ENCODE results near the gene SLC2A13. TPM values are rescaled to one million over a fixed set of nuclear protein-coding genes. Genes with fewer than 3 reads are reported as not detected.
"Not testable (repeated sequence)": the region's sequence is repeated elsewhere in the genome, so short reads cannot be mapped to it uniquely, and the experiment has no call there.

SLC2A13 gene
- total and polyA plus RNA-seq, 4 experiments from 2014 or later = 2.3 to 6.1 (median 4.2) TPM

DNA sequence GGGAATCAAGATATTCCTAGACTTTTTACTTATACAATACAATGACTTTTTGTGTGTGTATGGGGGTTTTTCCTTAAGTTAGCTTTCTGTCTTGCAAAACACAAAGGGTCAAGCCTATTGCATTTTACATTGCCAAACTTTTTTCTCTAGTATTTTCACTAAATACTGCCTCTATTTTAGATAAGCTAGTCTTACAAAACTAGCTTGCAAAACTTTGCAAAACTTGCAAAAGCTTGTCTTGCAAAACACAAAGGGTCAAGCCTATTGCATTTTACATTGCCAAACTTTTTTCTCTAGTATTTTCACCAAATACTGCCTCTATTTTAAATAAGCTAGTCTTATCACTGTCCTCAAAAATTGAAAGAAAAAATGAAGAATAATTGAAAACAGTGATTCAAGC lies 183.3 kb downstream of the SLC2A13 start:
- H3K4me3 ChIP-seq (ENCODE audit: low read length in 2 of 2); CTCF ChIA-PET (ENCODE audit: partially characterized antibody): not testable (repeated sequence)

DNA sequence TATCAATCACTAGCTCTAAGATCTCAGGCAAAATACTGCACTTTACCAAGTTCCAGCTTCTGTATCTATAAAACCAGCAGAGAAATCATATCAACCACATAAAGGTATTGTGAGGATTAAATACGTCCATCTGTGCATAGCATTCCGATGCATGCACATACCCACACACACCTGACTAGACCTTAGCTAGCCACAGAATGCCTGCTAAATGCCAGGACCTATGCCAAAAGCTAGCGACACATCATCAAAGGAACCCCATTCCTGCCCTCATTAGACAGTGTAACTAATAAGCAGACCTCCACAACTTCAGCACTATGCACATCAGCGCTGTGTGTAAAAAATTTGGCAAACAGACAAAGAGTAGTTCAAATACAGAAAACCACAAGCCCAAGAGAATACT lies 185.2 kb downstream of the SLC2A13 start:
- intact Hi-C loops (cut with micrococcal nuclease) = no loop called here

More for the DNA sequence above, 183.3 kb downstream of the SLC2A13 start:
- H3K27ac ChIP-seq (ENCODE audit: low read depth, low read length); H3K9me3 ChIP-seq (ENCODE audit: control insufficient read depth in 1 of 2, low read length in 2 of 2); intact Hi-C loops (cut with micrococcal nuclease); H3K4me1 Mint-ChIP-seq; H3K36me3 Mint-ChIP-seq; H3K27me3 Mint-ChIP-seq; H3K36me3 ChIP-seq (ENCODE audit: insufficient read depth, low read length); H3K27me3 ChIP-seq (ENCODE audit: insufficient read depth, low read length); H3K9me3 Mint-ChIP-seq; H3K4me1 ChIP-seq (ENCODE audit: insufficient read depth, low read length); H3K4me3 Mint-ChIP-seq; POLR2A ChIA-PET (ENCODE audit: partially characterized antibody); DNase-seq; H3K27ac Mint-ChIP-seq: not testable (repeated sequence)

DNA sequence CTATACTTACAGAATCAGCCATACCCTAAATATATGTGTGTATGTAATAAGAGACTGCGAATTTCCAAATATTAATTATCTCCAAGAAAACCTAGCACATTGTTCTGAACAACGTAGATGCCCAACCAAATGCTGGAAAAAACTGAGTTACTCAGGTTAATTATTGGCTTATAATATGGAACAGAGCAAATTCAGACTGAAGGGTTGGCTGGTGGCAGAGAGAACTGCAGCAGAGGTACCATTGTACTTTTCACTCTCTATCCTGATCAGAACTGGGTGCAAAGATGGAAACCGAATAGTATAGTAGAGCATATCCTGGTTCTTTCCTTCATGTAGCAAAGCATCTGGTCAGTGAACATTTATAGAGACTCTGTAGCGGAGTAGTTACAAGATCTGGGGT lies 185.7 kb downstream of the SLC2A13 start:
- Mint-ChIP-seq H3K4me3 (no peak overlapping the region), H3K9me3 (no peaks in the 10 kb centered on the region), H3K4me1 (no peaks in the 10 kb centered on the region), H3K27me3 (no peaks in the 10 kb centered on the region), H3K36me3 (no peaks in the 10 kb centered on the region), H3K27ac (no peak overlapping the region)
- H3K4me3 ChIP-seq (ENCODE audit: low read length in 2 of 2) = no peak overlapping the region
- no peaks in the 10 kb centered on the region for H3K36me3 ChIP-seq (ENCODE audit: insufficient read depth, low read length)
- H3K9me3 ChIP-seq (ENCODE audit: control insufficient read depth in 1 of 2, low read length in 2 of 2) = no peaks in the 10 kb centered on the region
- ChIA-PET POLR2A (ENCODE audit: partially characterized antibody) (no interaction called here), CTCF (ENCODE audit: partially characterized antibody) (no interaction called here)
- no peaks in the 10 kb centered on the region for H3K27me3 ChIP-seq (ENCODE audit: insufficient read depth, low read length)
- DNase-seq = no peak
- intact Hi-C loops (cut with micrococcal nuclease) = no loop called here
- H3K27ac ChIP-seq (ENCODE audit: low read depth, low read length) = no peak overlapping the region
- no peaks in the 10 kb centered on the region for H3K4me1 ChIP-seq (ENCODE audit: insufficient read depth, low read length)

More for the DNA sequence above, 185.2 kb downstream of the SLC2A13 start:
- Histone ChIP-seq H3K36me3 (ENCODE audit: insufficient read depth, low read length) (no peaks in the 10 kb centered on the region), H3K4me3 (ENCODE audit: low read length in 2 of 2) (no peak overlapping the region), H3K27ac (ENCODE audit: low read depth, low read length) (no peak overlapping the region), H3K27me3 (ENCODE audit: insufficient read depth, low read length) (no peaks in the 10 kb centered on the region), H3K4me1 (ENCODE audit: insufficient read depth, low read length) (no peaks in the 10 kb centered on the region), H3K9me3 (ENCODE audit: control insufficient read depth in 1 of 2, low read length in 2 of 2) (no peaks in the 10 kb centered on the region)
- no peaks in the 10 kb centered on the region for H3K9me3 Mint-ChIP-seq
- no peaks in the 10 kb centered on the region for H3K4me1 Mint-ChIP-seq
- no peak overlapping the region for H3K27ac Mint-ChIP-seq
- no peaks in the 10 kb centered on the region for H3K27me3 Mint-ChIP-seq
- no peak overlapping the region for H3K4me3 Mint-ChIP-seq
- POLR2A ChIA-PET (ENCODE audit: partially characterized antibody) = no interaction called here
- DNase-seq = no peak
- no peaks in the 10 kb centered on the region for H3K36me3 Mint-ChIP-seq
- CTCF ChIA-PET (ENCODE audit: partially characterized antibody) = no interaction called here

DNA sequence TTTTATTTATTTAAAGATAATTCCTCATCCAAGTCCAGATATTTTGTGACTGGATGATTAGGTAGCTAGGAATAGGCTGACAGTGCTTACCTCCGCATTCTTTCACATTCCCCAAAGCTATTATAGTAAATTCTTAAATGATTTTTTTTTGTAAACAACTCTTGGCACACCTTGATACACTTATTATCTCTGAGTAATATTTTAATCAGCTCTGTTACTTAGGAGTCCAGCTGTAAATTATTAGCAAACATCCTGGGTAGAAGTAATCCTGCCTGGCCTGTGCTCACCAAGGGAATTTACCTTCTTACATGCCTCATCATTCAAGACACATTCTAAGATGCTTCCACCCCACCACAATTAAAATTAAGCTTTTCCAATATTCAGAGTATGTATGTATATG lies 186.1 kb downstream of the SLC2A13 start:
- Histone ChIP-seq H3K9me3 (ENCODE audit: control insufficient read depth in 1 of 2, low read length in 2 of 2) (no peaks in the 10 kb centered on the region), H3K27me3 (ENCODE audit: insufficient read depth, low read length) (no peaks in the 10 kb centered on the region), H3K27ac (ENCODE audit: low read depth, low read length) (no peak overlapping the region), H3K4me1 (ENCODE audit: insufficient read depth, low read length) (no peaks in the 10 kb centered on the region), H3K36me3 (ENCODE audit: insufficient read depth, low read length) (no peaks in the 10 kb centered on the region), H3K4me3 (ENCODE audit: low read length in 2 of 2) (no peak overlapping the region)
- Mint-ChIP-seq H3K4me1 (no peaks in the 10 kb centered on the region), H3K4me3 (no peak overlapping the region), H3K27me3 (no peaks in the 10 kb centered on the region), H3K27ac (no peak overlapping the region), H3K36me3 (no peaks in the 10 kb centered on the region), H3K9me3 (no peaks in the 10 kb centered on the region)
- CTCF ChIA-PET (ENCODE audit: partially characterized antibody) = no interaction called here
- intact Hi-C loops (cut with micrococcal nuclease) = no loop called here
- POLR2A ChIA-PET (ENCODE audit: partially characterized antibody) = no interaction called here
- no peak for DNase-seq

DNA sequence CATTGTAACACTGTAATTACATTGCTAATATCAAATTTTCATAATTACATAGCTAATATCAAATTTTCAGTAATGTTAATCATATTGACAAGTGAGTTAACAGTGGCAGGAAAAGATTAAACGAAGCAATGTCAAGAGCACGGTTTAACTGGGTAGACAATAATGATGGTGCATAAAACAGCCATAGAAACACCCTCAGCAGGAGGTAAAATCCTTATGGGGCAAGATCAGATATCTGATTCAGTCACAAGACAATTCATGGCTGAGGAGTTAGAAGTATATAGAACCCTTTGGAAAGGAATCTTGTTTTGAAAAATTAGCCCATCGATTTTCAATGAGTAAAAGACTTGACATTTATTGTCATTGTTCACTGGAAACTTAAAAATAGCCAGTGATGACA lies 190.6 kb downstream of the SLC2A13 start:
- ChIA-PET CTCF (ENCODE audit: partially characterized antibody) (no interaction called here), POLR2A (ENCODE audit: partially characterized antibody) (no interaction called here)
- no peaks in the 10 kb centered on the region for H3K4me1 ChIP-seq (ENCODE audit: insufficient read depth, low read length)
- Mint-ChIP-seq H3K4me1 (no peaks in the 10 kb centered on the region), H3K9me3 (peaks cover 0 to 1% (median 0%) of the 10 kb centered on the region in 8 donors), H3K27ac (no peak overlapping the region), H3K27me3 (no peaks in the 10 kb centered on the region), H3K4me3 (no peak overlapping the region), H3K36me3 (peaks cover 0 to 3% of the 10 kb centered on the region in 2 donors)
- H3K27me3 ChIP-seq (ENCODE audit: insufficient read depth, low read length) = no peaks in the 10 kb centered on the region
- H3K4me3 ChIP-seq (ENCODE audit: low read length in 2 of 2) = no peak overlapping the region
- intact Hi-C loops (cut with micrococcal nuclease) = no loop called here
- no peak for DNase-seq
- H3K36me3 ChIP-seq (ENCODE audit: insufficient read depth, low read length) = no peaks in the 10 kb centered on the region
- no peaks in the 10 kb centered on the region for H3K9me3 ChIP-seq (ENCODE audit: control insufficient read depth in 1 of 2, low read length in 2 of 2)
- no peak overlapping the region for H3K27ac ChIP-seq (ENCODE audit: low read depth, low read length)

DNA sequence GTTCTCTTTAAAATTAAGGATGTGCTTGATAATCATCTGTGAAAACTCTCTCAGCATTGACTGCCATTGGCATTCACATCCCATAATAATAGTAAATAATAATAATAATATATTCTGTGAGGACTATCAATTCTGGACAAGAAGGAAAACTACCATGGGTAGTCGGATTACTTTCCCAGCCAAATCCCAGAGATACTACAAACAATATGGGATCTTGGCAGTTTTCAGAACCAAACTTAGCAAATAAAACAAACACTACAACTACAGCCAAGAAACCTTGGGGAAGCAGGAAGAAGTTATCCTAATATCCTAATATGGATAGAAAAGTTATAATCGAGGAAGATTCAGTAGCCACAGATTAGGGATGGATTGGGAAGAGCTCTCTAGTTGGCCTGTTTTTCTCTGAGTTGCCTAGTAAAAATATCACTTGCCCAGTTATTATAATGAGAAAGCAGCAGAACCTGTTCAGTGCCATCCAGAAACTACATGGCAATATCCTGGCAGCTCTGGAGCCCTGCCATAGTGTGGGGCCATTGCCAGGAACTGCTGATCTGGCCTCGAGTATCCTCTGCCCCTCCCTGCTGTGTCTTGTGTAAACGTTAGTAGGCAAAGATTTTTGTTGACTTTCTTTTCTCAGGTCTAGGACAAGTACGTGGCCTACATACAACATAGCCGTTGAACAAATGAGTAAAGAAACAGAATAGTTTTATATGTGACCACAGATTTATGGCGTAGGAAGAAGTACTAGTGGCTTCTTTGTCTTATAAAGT lies 193.5 kb downstream of the SLC2A13 start:
- Histone ChIP-seq H3K9me3 (ENCODE audit: control insufficient read depth in 1 of 2, low read length in 2 of 2) (no peaks in the 10 kb centered on the region), H3K4me3 (ENCODE audit: low read length in 2 of 2) (no peak overlapping the region)

DNA sequence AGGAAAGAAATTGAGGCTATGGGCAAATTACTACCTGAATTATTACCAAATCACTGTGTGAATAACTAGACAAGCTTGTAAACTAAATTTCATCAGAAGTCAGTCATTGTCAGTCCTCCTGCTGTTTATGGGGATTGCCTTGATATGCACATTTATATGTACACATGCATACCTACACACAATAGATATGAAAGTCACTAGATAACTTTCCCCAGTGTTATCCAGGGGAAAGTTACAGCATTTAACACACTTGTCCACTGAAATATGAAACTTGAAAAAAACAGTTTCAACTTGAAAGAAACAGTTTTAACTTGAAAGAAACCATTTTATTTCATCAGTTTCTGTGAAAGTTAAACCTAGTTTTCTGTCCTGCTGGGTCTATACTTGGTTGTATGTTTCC lies 199.6 kb downstream of the SLC2A13 start:
- Mint-ChIP-seq H3K36me3 (peaks cover 0 to 3% of the 10 kb centered on the region in 2 donors), H3K9me3 (no peaks in the 10 kb centered on the region), H3K27ac (no peak overlapping the region), H3K4me3 (no peak overlapping the region), H3K27me3 (no peaks in the 10 kb centered on the region), H3K4me1 (no peaks in the 10 kb centered on the region)
- DNase-seq = no peak
- Histone ChIP-seq H3K27ac (ENCODE audit: low read depth, low read length) (no peak overlapping the region), H3K36me3 (ENCODE audit: insufficient read depth, low read length) (no peaks in the 10 kb centered on the region), H3K9me3 (ENCODE audit: control insufficient read depth in 1 of 2, low read length in 2 of 2) (no peaks in the 10 kb centered on the region), H3K27me3 (ENCODE audit: insufficient read depth, low read length) (no peaks in the 10 kb centered on the region), H3K4me1 (ENCODE audit: insufficient read depth, low read length) (no peaks in the 10 kb centered on the region), H3K4me3 (ENCODE audit: low read length in 2 of 2) (no peak overlapping the region)
- POLR2A ChIA-PET (ENCODE audit: partially characterized antibody) = no interaction called here
- intact Hi-C loops (cut with micrococcal nuclease) = no loop called here
- CTCF ChIA-PET (ENCODE audit: partially characterized antibody) = no interaction called here

More for the DNA sequence above, 193.5 kb downstream of the SLC2A13 start:
- H3K36me3 Mint-ChIP-seq = peaks cover 0 to 3% of the 10 kb centered on the region in 2 donors
- H3K27ac ChIP-seq (ENCODE audit: low read depth, low read length) = no peak overlapping the region
- H3K27me3 ChIP-seq (ENCODE audit: insufficient read depth, low read length) = no peaks in the 10 kb centered on the region
- no peaks in the 10 kb centered on the region for H3K36me3 ChIP-seq (ENCODE audit: insufficient read depth, low read length)
- CTCF ChIA-PET (ENCODE audit: partially characterized antibody) = no interaction called here
- no peak overlapping the region for H3K4me3 Mint-ChIP-seq
- H3K27ac Mint-ChIP-seq = no peak overlapping the region
- H3K9me3 Mint-ChIP-seq = peaks cover 0 to 1% (median 0%) of the 10 kb centered on the region in 8 donors
- DNase-seq = no peak
- no peaks in the 10 kb centered on the region for H3K27me3 Mint-ChIP-seq
- H3K4me1 Mint-ChIP-seq = no peaks in the 10 kb centered on the region
- intact Hi-C loops (cut with micrococcal nuclease) = no loop called here
- POLR2A ChIA-PET (ENCODE audit: partially characterized antibody) = no interaction called here
- no peaks in the 10 kb centered on the region for H3K4me1 ChIP-seq (ENCODE audit: insufficient read depth, low read length)

DNA sequence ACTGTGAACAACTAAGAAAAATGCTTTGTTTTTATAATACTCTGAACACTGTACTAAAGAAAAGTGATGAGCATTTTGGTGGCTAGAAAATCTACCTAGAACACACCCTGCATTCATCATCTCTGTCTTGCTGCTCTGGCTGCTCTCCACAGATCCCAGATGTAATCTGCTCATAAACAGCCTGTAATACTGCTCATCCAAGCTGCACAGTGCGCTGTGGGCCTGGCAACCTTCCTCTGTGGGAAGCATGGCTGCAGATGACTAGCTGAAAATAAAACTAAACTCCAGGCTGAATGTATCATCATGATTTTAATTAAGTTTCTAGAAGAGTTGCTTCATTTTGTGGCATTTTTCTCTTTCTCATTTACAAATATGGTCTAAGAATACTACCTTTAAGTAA lies 200.7 kb downstream of the SLC2A13 start:
- POLR2A ChIA-PET (ENCODE audit: partially characterized antibody) = no interaction called here

More for the DNA sequence above, 200.7 kb downstream of the SLC2A13 start:
- Mint-ChIP-seq H3K36me3 (no peaks in the 10 kb centered on the region), H3K4me1 (no peaks in the 10 kb centered on the region), H3K27me3 (no peaks in the 10 kb centered on the region), H3K9me3 (peaks cover 0 to 3% (median 0%) of the 10 kb centered on the region in 8 donors), H3K27ac (no peak overlapping the region), H3K4me3 (no peak overlapping the region)
- no peaks in the 10 kb centered on the region for H3K27me3 ChIP-seq (ENCODE audit: insufficient read depth, low read length)
- no peak overlapping the region for H3K27ac ChIP-seq (ENCODE audit: low read depth, low read length)
- no peaks in the 10 kb centered on the region for H3K36me3 ChIP-seq (ENCODE audit: insufficient read depth, low read length)
- no peak overlapping the region for H3K4me3 ChIP-seq (ENCODE audit: low read length in 2 of 2)
- no peaks in the 10 kb centered on the region for H3K9me3 ChIP-seq (ENCODE audit: control insufficient read depth in 1 of 2, low read length in 2 of 2)
- intact Hi-C loops (cut with micrococcal nuclease) = no loop called here
- CTCF ChIA-PET (ENCODE audit: partially characterized antibody) = no interaction called here
- no peaks in the 10 kb centered on the region for H3K4me1 ChIP-seq (ENCODE audit: insufficient read depth, low read length)
- DNase-seq = no peak
